OCI-M2 (cell line): Measurements from ENCODE around the gene MUC15.

Source experiments
- DNase-seq: peaks from one replicate; lab custom pipeline; 2025; ENCODE audit not compliant: unreplicated experiment; lab: John Stamatoyannopoulos, UW

MUC15 gene

GRCh38 chr11:26575946-26576345 is 3.9 kb upstream of the MUC15 start:
- no peak for DNase-seq

- DNase-seq = no peak
These were observed 1.8 kb upstream of the MUC15 start for GRCh38 chr11:26573896-26574295.

GRCh38 chr11:26572770-26573402 is 823 bp upstream of the MUC15 start:
- DNase-seq = no peak

- DNase-seq = no peak
These were observed 2.4 kb downstream of the MUC15 start for GRCh38 chr11:26569646-26570045.

GRCh38 chr11:26558190-26558589 is 13.9 kb downstream of the MUC15 start:
- no peak for DNase-seq

- no peak for DNase-seq
These were observed 14.4 kb downstream of the MUC15 start for GRCh38 chr11:26557666-26558065.

- DNase-seq = no peak
These were observed 15.5 kb downstream of the MUC15 start for GRCh38 chr11:26556582-26556981.

GRCh38 chr11:26554455-26554854 is 17.6 kb downstream of the MUC15 start:
- DNase-seq = no peak

- DNase-seq = no peak
These were observed 18.9 kb downstream of the MUC15 start for GRCh38 chr11:26553182-26553581.

- no peak for DNase-seq
These were observed 20.8 kb downstream of the MUC15 start for GRCh38 chr11:26551186-26551801.

GRCh38 chr11:26550022-26550421 is 22.0 kb downstream of the MUC15 start:
- no peak for DNase-seq

- DNase-seq = no peak
These were observed 22.9 kb downstream of the MUC15 start for GRCh38 chr11:26549176-26549575.

GRCh38 chr11:26541870-26542269 is 30.2 kb downstream of the MUC15 start:
- DNase-seq = no peak

- DNase-seq = no peak
These were observed 32.5 kb downstream of the MUC15 start for GRCh38 chr11:26539517-26539916.

- DNase-seq = no peak
These were observed 34.7 kb downstream of the MUC15 start for GRCh38 chr11:26537341-26537740.

- DNase-seq = no peak
These were observed 44.4 kb downstream of the MUC15 start for GRCh38 chr11:26527685-26528084.

GRCh38 chr11:26522912-26523610 is 49.0 kb downstream of the MUC15 start:
- no peak for DNase-seq

- no peak for DNase-seq
These were observed 52.6 kb downstream of the MUC15 start for GRCh38 chr11:26519469-26519868.

GRCh38 chr11:26512196-26512595 is 59.9 kb downstream of the MUC15 start:
- no peak for DNase-seq

- no peak for DNase-seq
These were observed 61.3 kb downstream of the MUC15 start for GRCh38 chr11:26510756-26511155.

- no peak for DNase-seq
These were observed 61.9 kb downstream of the MUC15 start for GRCh38 chr11:26510164-26510563.
